HEK293T (cell line): ENCODE measurements around the gene ANKS1B.

ENCODE experiments used
- BHLHE40 ChIP-seq: fragments of 450-650 bp; IDR thresholded peaks from 2 replicates; pipeline ENCODE4 v1.6.1; 2016; ENCODE audit warnings: mild to moderate bottlenecking, moderate library complexity, borderline replicate concordance
- ELF4 ChIP-seq: fragments of 450-650 bp; IDR thresholded peaks from 2 replicates; pipeline ENCODE4 v1.6.1; 2017; ENCODE audit warnings: antibody characterized with exemption
- FOXA1 ChIP-seq: fragments of 450-650 bp; IDR thresholded peaks from 2 replicates; pipeline ENCODE4 v1.6.1; 2016; ENCODE audit warnings: mild to moderate bottlenecking
- FOXK2 ChIP-seq: fragments of 450-650 bp; IDR thresholded peaks from 2 replicates; pipeline ENCODE4 v1.6.1; 2016; ENCODE audit warnings: mild to moderate bottlenecking
- FOXM1 ChIP-seq: fragments of 450-650 bp; IDR thresholded peaks from 2 replicates; pipeline ENCODE4 v1.6.1; 2017; ENCODE audit warnings: mild to moderate bottlenecking, borderline replicate concordance
- L3MBTL2 ChIP-seq: fragments of 450-650 bp; conservative IDR thresholded peaks from 2 replicates; pipeline ENCODE4 v1.6.1; 2016; ENCODE audit warnings: mild to moderate bottlenecking
- LEF1 ChIP-seq: fragments of 450-650 bp; IDR thresholded peaks from 2 replicates; pipeline ENCODE4 v1.6.1; 2017; ENCODE audit warnings: mild to moderate bottlenecking, borderline replicate concordance
- NFRKB ChIP-seq: fragments of 450-650 bp; IDR thresholded peaks from 2 replicates; pipeline ENCODE4 v1.6.1; 2016; ENCODE audit warnings: mild to moderate bottlenecking, moderate library complexity
- SP1 ChIP-seq: fragments of 450-650 bp; IDR thresholded peaks from 2 replicates; pipeline ENCODE4 v1.6.1; 2017
- SUZ12 ChIP-seq: fragments of 450-650 bp; IDR thresholded peaks from 2 replicates; pipeline ENCODE4 v1.6.1; 2016; ENCODE audit warnings: mild to moderate bottlenecking
- TARDBP ChIP-seq: fragments of 450-650 bp; IDR thresholded peaks from 2 replicates; pipeline ENCODE4 v1.6.1; 2016
- ZNF384 ChIP-seq: fragments of 450-650 bp; IDR thresholded peaks from 2 replicates; pipeline ENCODE4 v1.6.1; 2016
- TF ChIP-seq, protein P1 (sequence below): fragments of 450-650 bp; IDR thresholded peaks from 2 replicates; pipeline ENCODE4 v1.6.1; 2016

DNA sequence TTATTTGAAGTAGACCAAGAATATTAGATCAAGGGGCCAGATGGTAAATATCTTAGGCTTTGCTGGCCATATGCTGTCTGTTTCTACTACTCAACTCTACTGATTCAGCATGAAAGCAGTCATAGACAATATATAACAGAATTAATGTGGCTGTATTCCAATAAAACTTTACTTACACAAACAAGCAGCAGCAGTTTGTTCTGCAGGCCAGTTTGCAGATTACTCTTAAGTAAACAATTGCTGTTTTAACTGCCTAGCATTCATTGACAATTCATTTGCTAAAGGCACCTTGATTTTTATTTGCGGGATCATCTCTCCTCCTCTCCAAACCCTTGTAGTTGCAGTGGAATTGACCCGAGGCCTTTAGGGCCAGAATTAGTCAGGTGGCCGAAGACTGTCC lies 431.3 kb downstream of the ANKS1B start:
- TF ChIP-seq ELF4 (no peak), LEF1 (no peak), SUZ12 (no peak), FOXA1 (no peak), FOXM1 (no peak), ZNF384 (no peak), BHLHE40 (no peak), SP1 (no peak), L3MBTL2 (no peak), FOXK2 (no peak), TARDBP (no peak), NFRKB (no peak)
- TF ChIP-seq, protein P1, sequence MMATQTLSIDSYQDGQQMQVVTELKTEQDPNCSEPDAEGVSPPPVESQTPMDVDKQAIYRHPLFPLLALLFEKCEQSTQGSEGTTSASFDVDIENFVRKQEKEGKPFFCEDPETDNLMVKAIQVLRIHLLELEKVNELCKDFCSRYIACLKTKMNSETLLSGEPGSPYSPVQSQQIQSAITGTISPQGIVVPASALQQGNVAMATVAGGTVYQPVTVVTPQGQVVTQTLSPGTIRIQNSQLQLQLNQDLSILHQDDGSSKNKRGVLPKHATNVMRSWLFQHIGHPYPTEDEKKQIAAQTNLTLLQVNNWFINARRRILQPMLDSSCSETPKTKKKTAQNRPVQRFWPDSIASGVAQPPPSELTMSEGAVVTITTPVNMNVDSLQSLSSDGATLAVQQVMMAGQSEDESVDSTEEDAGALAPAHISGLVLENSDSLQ: no peak
